GM10847 (cell line): ENCODE results near the gene INO80.

ENCODE experiments used
- POLR2A ChIP-seq: IDR thresholded peaks from 2 replicates; pipeline ENCODE4 v1.6.1; 2011; ENCODE audit not compliant: insufficient read length; ENCODE audit errors: extremely low read depth

INO80 gene

GRCh38 chr15:41125931-41126642 lies 10.0 kb upstream of the INO80 start:
- TF ChIP-seq POLR2A, result no peak

GRCh38 chr15:41125063-41125669 lies 9.1 kb upstream of the INO80 start:
- TF ChIP-seq POLR2A, result no peak

GRCh38 chr15:41124058-41124457 lies 8.0 kb upstream of the INO80 start:
- no peak for TF ChIP-seq POLR2A

GRCh38 chr15:41122849-41123248 lies 6.8 kb upstream of the INO80 start:
- no peak for TF ChIP-seq POLR2A

- TF ChIP-seq POLR2A, result no peak
These were observed 5.9 kb upstream of the INO80 start for GRCh38 chr15:41121951-41122350.

- TF ChIP-seq POLR2A, result no peak
These were observed 827 bp upstream of the INO80 start for GRCh38 chr15:41116962-41117252.

- no peak for TF ChIP-seq POLR2A
These were observed 396 bp downstream of the INO80 start for GRCh38 chr15:41115652-41116115.

- no peak for TF ChIP-seq POLR2A
These were observed 874 bp downstream of the INO80 start for GRCh38 chr15:41115161-41115651.

GRCh38 chr15:41106947-41107346 lies 9.1 kb downstream of the INO80 start:
- no peak for TF ChIP-seq POLR2A

GRCh38 chr15:41105348-41106334 lies 10.4 kb downstream of the INO80 start:
- TF ChIP-seq POLR2A, result no peak

- TF ChIP-seq POLR2A, result no peak
These were observed 11.8 kb downstream of the INO80 start for GRCh38 chr15:41104234-41104633.

GRCh38 chr15:41102854-41103253 lies 13.2 kb downstream of the INO80 start:
- TF ChIP-seq POLR2A, result no peak

- TF ChIP-seq POLR2A, result no peak
These were observed 19.9 kb downstream of the INO80 start for GRCh38 chr15:41096178-41096577.

- TF ChIP-seq POLR2A, result no peak
These were observed 31.1 kb downstream of the INO80 start for GRCh38 chr15:41085029-41085428.

GRCh38 chr15:41080144-41080543 lies 35.9 kb downstream of the INO80 start:
- TF ChIP-seq POLR2A, result no peak

- no peak for TF ChIP-seq POLR2A
These were observed 36.4 kb downstream of the INO80 start for GRCh38 chr15:41079717-41080116.

GRCh38 chr15:41078125-41078524 lies 38.0 kb downstream of the INO80 start:
- no peak for TF ChIP-seq POLR2A
